COLO668 (cell line): ENCODE data around the gene SGMS1.
"Not testable (repeated sequence)": the region's sequence is repeated elsewhere in the genome, so short reads cannot be mapped to it uniquely, and the experiment has no call there.

ENCODE experiments used
- DNase-seq: peaks from one replicate; lab custom pipeline; 2025; ENCODE audit not compliant: unreplicated experiment; lab: John Stamatoyannopoulos, UW

The SGMS1 gene

GRCh38 chr10:50582766-50583762 lies 40.7 kb downstream of the SGMS1 start:
- no peak for DNase-seq

DNA sequence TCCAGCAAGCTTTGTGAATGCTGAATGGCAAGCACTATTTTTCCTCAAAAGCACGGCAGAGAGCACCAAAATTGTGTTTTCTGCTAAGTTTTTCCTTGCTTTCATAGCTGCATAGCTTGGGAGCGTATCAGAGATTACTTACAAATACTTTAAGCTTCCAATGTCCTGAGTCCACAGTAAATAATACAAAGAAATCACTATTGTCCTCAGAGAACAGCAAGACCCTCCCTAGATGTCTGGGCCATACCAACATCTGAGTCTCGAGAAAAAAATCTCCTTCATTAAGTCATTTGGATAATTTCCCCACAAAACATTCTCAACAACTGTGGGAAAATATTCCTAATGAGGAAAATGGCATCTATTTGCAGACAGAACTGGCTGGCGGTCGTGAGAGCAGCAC lies 41.7 kb downstream of the SGMS1 start:
- DNase-seq = no peak

- DNase-seq = no peak
Observed at GRCh38 chr10:50580262-50580891, 43.4 kb downstream of the SGMS1 start.

- no peak for DNase-seq
Observed at GRCh38 chr10:50579491-50580261, 44.1 kb downstream of the SGMS1 start.

- no peak for DNase-seq
Observed at GRCh38 chr10:50578949-50579348, 44.8 kb downstream of the SGMS1 start.

DNA sequence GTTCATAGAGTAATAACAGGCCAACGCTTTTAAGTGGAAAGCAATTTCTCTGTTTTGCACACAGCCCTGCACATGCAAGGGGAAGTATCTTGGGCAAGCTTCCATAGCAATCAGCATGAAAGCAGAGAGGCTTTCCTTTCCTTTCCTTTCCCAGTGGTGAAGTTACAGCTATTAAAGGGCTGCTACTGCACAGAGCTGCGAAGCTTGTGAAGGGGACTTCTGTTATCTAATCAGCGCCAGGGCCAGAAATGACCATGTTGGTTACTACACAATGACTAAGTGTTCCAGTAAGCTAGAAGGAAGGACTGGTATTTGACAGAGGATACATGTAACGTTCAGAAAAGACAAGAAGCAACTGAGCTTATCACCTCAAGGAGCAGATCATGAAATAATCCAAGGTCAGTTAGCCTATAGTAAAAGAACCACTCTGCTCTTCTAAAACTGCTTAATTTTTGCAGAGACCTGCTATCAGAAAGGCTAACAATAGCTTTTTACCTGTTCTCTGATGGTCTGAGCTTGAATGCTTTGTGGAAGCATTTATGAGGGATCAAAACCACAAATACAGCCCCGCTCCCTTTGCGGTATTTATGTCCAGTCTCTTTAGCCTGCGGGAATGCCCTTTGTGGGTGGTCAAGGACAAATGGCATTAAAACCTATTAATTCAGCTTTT lies 45.9 kb downstream of the SGMS1 start:
- no peak for DNase-seq

- no peak for DNase-seq
Observed at GRCh38 chr10:50577010-50577409, 46.7 kb downstream of the SGMS1 start.

GRCh38 chr10:50576245-50576815 lies 47.4 kb downstream of the SGMS1 start:
- DNase-seq = no peak

- no peak for DNase-seq
Observed at GRCh38 chr10:50575477-50576244, 48.1 kb downstream of the SGMS1 start.

DNA sequence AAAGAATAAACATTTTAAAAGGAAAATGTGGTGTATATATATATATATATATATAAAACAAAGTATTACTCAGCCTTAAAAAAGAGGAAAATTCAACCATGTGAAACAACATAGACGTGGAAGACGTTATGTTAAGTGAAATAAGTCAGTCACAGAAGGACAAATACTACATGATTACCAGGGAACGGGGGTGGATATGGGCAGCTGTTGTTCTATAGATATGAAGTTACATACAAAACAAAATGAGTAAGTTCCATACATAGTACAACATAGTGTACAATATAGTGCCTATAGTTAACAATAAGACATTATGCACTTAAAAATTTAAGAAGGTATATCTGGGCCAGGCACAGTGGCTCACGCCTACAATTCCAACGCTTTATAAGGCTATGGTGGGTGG lies 48.8 kb downstream of the SGMS1 start:
- DNase-seq = no peak

GRCh38 chr10:50574305-50574704 lies 49.5 kb downstream of the SGMS1 start:
- DNase-seq = no peak

GRCh38 chr10:50572017-50572491 lies 51.7 kb downstream of the SGMS1 start:
- DNase-seq = no peak

DNA sequence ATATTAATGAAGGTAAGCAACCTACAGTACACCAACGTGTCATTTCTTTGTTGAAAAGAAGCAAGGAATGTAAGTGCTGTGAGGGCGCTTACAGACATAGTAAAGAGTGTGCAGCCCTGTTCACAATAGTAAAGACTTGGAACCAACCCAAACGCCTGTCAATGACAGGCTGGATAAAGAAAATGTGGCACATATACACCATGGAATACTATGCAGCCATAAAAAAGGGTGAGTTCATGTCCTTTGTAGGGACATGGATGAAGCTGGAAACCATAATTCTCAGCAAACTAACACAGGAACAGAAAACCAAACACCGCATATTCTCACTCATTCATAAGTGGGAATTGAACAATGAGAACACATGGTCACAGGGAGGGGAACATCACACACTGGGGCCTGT lies 55.0 kb downstream of the SGMS1 start:
- DNase-seq = not testable (repeated sequence)

DNA sequence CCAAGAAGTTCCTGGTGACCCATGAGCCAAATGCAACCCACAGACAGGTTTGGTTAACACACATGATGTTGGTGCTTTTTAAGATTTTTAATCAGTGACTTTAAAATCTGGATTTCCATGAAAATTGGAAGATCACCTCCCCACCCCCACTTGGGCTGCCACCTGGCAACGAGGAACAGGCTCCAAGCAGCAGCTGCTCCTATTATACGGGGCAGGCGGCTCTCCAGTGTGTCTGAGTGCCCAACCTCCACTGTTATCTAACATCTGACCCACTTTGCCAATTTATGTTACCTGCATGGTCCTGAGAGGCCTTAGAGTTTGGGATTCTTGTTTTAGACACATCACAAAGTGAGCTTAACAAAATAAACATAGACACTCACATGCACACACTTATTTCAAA lies 56.4 kb downstream of the SGMS1 start:
- DNase-seq = peak; percentile 54

- DNase-seq = no peak
Observed at GRCh38 chr10:50566150-50566549, 57.6 kb downstream of the SGMS1 start.

- DNase-seq = no peak
Observed at GRCh38 chr10:50565301-50566083, 58.3 kb downstream of the SGMS1 start.

DNA sequence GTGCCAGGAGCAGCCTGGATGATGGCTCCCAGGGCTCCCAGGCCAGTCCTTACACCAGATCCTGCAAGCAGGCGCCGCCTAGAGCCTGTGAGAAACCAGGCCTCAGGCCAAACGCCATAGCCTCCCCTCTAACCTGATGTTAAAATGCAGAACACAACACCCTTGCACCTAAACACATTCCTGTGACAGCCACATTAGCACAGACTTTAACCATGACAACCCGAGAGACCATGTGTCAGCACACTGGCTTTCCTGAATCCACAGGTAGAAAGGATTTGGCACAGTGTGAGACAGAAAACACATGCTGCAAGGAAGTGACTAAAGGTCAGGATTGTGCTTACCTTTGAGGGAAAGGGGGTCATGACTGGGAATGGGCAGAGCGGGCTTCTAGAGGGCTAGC lies 59.9 kb downstream of the SGMS1 start:
- DNase-seq = no peak

DNA sequence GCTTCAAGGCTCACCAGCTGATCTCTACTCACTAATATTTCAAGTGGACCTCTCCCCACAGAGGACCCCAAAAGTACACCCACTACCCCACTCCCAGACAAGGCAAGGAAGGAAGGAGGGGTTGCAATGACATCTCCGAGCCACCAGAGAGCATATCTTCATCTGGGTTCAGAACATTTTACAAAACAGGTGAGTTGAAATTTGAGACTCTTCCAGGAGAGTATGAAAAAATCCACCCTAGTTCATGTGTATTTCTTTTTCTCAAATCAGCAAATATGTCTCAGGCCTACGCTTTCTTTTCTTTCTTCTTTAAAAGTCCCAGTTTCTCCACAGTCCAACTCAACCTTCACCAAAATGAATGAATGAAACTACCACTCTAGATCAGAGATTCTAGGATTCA lies 61.9 kb downstream of the SGMS1 start:
- DNase-seq = no peak

DNA sequence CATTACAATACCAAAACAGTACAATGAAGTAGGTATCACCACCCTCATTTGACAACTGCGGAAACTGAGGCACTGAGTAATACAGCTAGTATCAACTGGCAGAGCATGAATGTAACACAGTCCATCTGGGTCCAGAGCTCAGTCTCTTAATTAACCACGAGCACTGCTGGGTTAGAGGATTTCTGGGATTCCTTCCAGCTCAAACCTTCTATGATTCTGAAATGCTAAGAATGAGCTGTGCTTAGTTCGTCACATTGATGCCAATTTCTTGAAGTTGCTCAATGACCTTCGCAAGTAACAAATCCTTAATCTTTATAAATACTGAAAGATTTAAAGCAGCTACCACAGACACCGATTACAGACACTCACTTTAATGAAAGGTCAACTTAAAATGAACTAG lies 62.5 kb downstream of the SGMS1 start:
- no peak for DNase-seq
